ENCODE measurements around the gene BOK.

Gene BOK

GRCh38 chr2:241601841-241602240 is 43.3 kb downstream of the BOK start:
- H2AK5ac ChIP-seq (ENCODE audit: low read depth, low read length), result no peak overlapping the region
- H3K79me1 ChIP-seq (ENCODE audit: low read depth, low read length), result peaks cover 1% of the 10 kb centered on the region
- H2BK5ac ChIP-seq (ENCODE audit: low read length), result no peak overlapping the region
- H3K27me3 ChIP-seq (ENCODE audit: control insufficient read depth in 3 of 3, insufficient read depth in 3 of 3, low read depth in 1 of 3, low read length in 3 of 3), result no peaks in the 10 kb centered on the region
- no peaks in the 10 kb centered on the region for H3K4me1 ChIP-seq (ENCODE audit: control insufficient read depth in 2 of 2, insufficient read depth in 1 of 2, low read depth in 1 of 2, low read length in 2 of 2)
- H2AFZ ChIP-seq (ENCODE audit: low read length), result no peak overlapping the region
- no peak overlapping the region for H3K18ac ChIP-seq (ENCODE audit: low read length)
- H2BK120ac ChIP-seq (ENCODE audit: low read depth, low read length), result no peak overlapping the region
- no peak overlapping the region for H4K8ac ChIP-seq (ENCODE audit: low read depth, low read length)
- H2BK12ac ChIP-seq (ENCODE audit: low read length), result no peak overlapping the region
- no peak overlapping the region for H3K4ac ChIP-seq (ENCODE audit: low read length)
- H4K91ac ChIP-seq (ENCODE audit: low read depth, low read length, poor library complexity), result no peak overlapping the region
- no peak overlapping the region for H2BK15ac ChIP-seq (ENCODE audit: low read length)
- no peaks in the 10 kb centered on the region for H3K9me3 ChIP-seq (replicated peaks in 1 of 2; ENCODE audit: control insufficient read depth in 2 of 2, insufficient read depth in 1 of 2, low read depth in 1 of 2, low read length in 2 of 2)
- H3K9ac ChIP-seq (ENCODE audit: low read depth, low read length, poor library complexity), result no peak overlapping the region
- H3K23ac ChIP-seq (ENCODE audit: low read depth, low read length, poor library complexity), result no peak overlapping the region
- H3K4me2 ChIP-seq (ENCODE audit: insufficient read depth, low read length, poor library complexity, severe bottlenecking), result no peak overlapping the region
- no peak for DNase-seq (ENCODE audit: low spot score)
- WGBS, 2 donors (ENCODE audit: extremely low coverage in 2 of 2, insufficient read length in 2 of 2, insufficient replicate concordance in 1 of 2), result no CpG with 5 or more reads among the region's 13 CpGs
- H3K27ac ChIP-seq (replicated peaks; ENCODE audit: low read length), result no peak overlapping the region
- peaks cover 15 to 85% of the 10 kb centered on the region in 2 donors for H3K36me3 ChIP-seq (replicated peaks in 1 of 2; ENCODE audit: control insufficient read depth in 2 of 2, insufficient read depth in 2 of 2, low read length in 2 of 2)
- no peak overlapping the region for H3K14ac ChIP-seq (ENCODE audit: low read length)
- H3K4me3 ChIP-seq (ENCODE audit: low read length in 2 of 2), result no peak overlapping the region

- no CpG with 5 or more reads among the region's 17 CpGs for WGBS, 2 donors (ENCODE audit: extremely low coverage in 2 of 2, insufficient read length in 2 of 2, insufficient replicate concordance in 1 of 2)
- Histone ChIP-seq H2BK12ac (ENCODE audit: low read length) (no peak overlapping the region), H3K18ac (ENCODE audit: low read length) (no peak overlapping the region), H3K27me3 (ENCODE audit: control insufficient read depth in 3 of 3, insufficient read depth in 3 of 3, low read depth in 1 of 3, low read length in 3 of 3) (no peaks in the 10 kb centered on the region), H2BK120ac (ENCODE audit: low read depth, low read length) (no peak overlapping the region), H3K4me1 (ENCODE audit: control insufficient read depth in 2 of 2, insufficient read depth in 1 of 2, low read depth in 1 of 2, low read length in 2 of 2) (no peaks in the 10 kb centered on the region), H4K91ac (ENCODE audit: low read depth, low read length, poor library complexity) (no peak overlapping the region), H3K36me3 (replicated peaks in 1 of 2; ENCODE audit: control insufficient read depth in 2 of 2, insufficient read depth in 2 of 2, low read length in 2 of 2) (peaks cover 13 to 77% of the 10 kb centered on the region in 2 donors), H3K27ac (replicated peaks; ENCODE audit: low read length) (no peak overlapping the region), H2BK5ac (ENCODE audit: low read length) (peak overlapping the region; percentile 66), H3K14ac (ENCODE audit: low read length) (peak overlapping the region; percentile 82), H4K8ac (ENCODE audit: low read depth, low read length) (no peak overlapping the region), H3K23ac (ENCODE audit: low read depth, low read length, poor library complexity) (no peak overlapping the region), H3K4ac (ENCODE audit: low read length) (peak overlapping the region; percentile 23), H3K9ac (ENCODE audit: low read depth, low read length, poor library complexity) (no peak overlapping the region), H2AFZ (ENCODE audit: low read length) (no peak overlapping the region), H3K79me1 (ENCODE audit: low read depth, low read length) (peaks cover 4% of the 10 kb centered on the region), H3K4me3 (ENCODE audit: low read length in 2 of 2) (no peak overlapping the region), H3K9me3 (replicated peaks in 1 of 2; ENCODE audit: control insufficient read depth in 2 of 2, insufficient read depth in 1 of 2, low read depth in 1 of 2, low read length in 2 of 2) (no peaks in the 10 kb centered on the region), H2AK5ac (ENCODE audit: low read depth, low read length) (no peak overlapping the region), H3K4me2 (ENCODE audit: insufficient read depth, low read length, poor library complexity, severe bottlenecking) (no peak overlapping the region), H2BK15ac (ENCODE audit: low read length) (no peak overlapping the region)
- no peak for DNase-seq (ENCODE audit: low spot score)
Observed at GRCh38 chr2:241602720-241603119, 44.2 kb downstream of the BOK start.

GRCh38 chr2:241603686-241604085 is 45.1 kb downstream of the BOK start:
- DNase-seq (ENCODE audit: low spot score), result no peak
- WGBS, 2 donors (ENCODE audit: extremely low coverage in 2 of 2, insufficient read length in 2 of 2, insufficient replicate concordance in 1 of 2), result no CpG with 5 or more reads among the region's 5 CpGs

GRCh38 chr2:241606186-241606585 is 47.6 kb downstream of the BOK start:
- no peak for DNase-seq (ENCODE audit: low spot score)
- H3K4me2 ChIP-seq (ENCODE audit: insufficient read depth, low read length, poor library complexity, severe bottlenecking), result no peak overlapping the region
- H3K4me1 ChIP-seq (ENCODE audit: control insufficient read depth in 2 of 2, insufficient read depth in 1 of 2, low read depth in 1 of 2, low read length in 2 of 2), result peaks cover 0 to 4% of the 10 kb centered on the region in 2 donors
- no peak overlapping the region for H3K27ac ChIP-seq (replicated peaks; ENCODE audit: low read length)
- no peak overlapping the region for H3K14ac ChIP-seq (ENCODE audit: low read length)
- H3K18ac ChIP-seq (ENCODE audit: low read length), result no peak overlapping the region
- H3K36me3 ChIP-seq (replicated peaks in 1 of 2; ENCODE audit: control insufficient read depth in 2 of 2, insufficient read depth in 2 of 2, low read length in 2 of 2), result peaks cover 13 to 58% of the 10 kb centered on the region in 2 donors
- no peak overlapping the region for H3K4me3 ChIP-seq (ENCODE audit: low read length in 2 of 2)
- H3K27me3 ChIP-seq (ENCODE audit: control insufficient read depth in 3 of 3, insufficient read depth in 3 of 3, low read depth in 1 of 3, low read length in 3 of 3), result no peaks in the 10 kb centered on the region
- no peak overlapping the region for H3K9ac ChIP-seq (ENCODE audit: low read depth, low read length, poor library complexity)
- no peaks in the 10 kb centered on the region for H3K9me3 ChIP-seq (replicated peaks in 1 of 2; ENCODE audit: control insufficient read depth in 2 of 2, insufficient read depth in 1 of 2, low read depth in 1 of 2, low read length in 2 of 2)
- no peak overlapping the region for H2BK15ac ChIP-seq (ENCODE audit: low read length)
- peaks cover 11% of the 10 kb centered on the region for H3K79me1 ChIP-seq (ENCODE audit: low read depth, low read length)
- no peak overlapping the region for H3K4ac ChIP-seq (ENCODE audit: low read length)
- WGBS, 2 donors (ENCODE audit: extremely low coverage in 2 of 2, insufficient read length in 2 of 2, insufficient replicate concordance in 1 of 2), result no CpG with 5 or more reads among the region's 8 CpGs
- no peak overlapping the region for H2AFZ ChIP-seq (ENCODE audit: low read length)
- H3K23ac ChIP-seq (ENCODE audit: low read depth, low read length, poor library complexity), result no peak overlapping the region
- H2BK120ac ChIP-seq (ENCODE audit: low read depth, low read length), result no peak overlapping the region
- no peak overlapping the region for H2AK5ac ChIP-seq (ENCODE audit: low read depth, low read length)
- H4K8ac ChIP-seq (ENCODE audit: low read depth, low read length), result no peak overlapping the region
- no peak overlapping the region for H2BK12ac ChIP-seq (ENCODE audit: low read length)
- H2BK5ac ChIP-seq (ENCODE audit: low read length), result no peak overlapping the region
- no peak overlapping the region for H4K91ac ChIP-seq (ENCODE audit: low read depth, low read length, poor library complexity)

More at GRCh38 chr2:241603686-241604085, 45.1 kb downstream of the BOK start:
- no peak overlapping the region for H3K27ac ChIP-seq (replicated peaks; ENCODE audit: low read length)
- no peak overlapping the region for H2BK12ac ChIP-seq (ENCODE audit: low read length)
- peaks cover 13 to 74% of the 10 kb centered on the region in 2 donors for H3K36me3 ChIP-seq (replicated peaks in 1 of 2; ENCODE audit: control insufficient read depth in 2 of 2, insufficient read depth in 2 of 2, low read length in 2 of 2)
- no peaks in the 10 kb centered on the region for H3K9me3 ChIP-seq (replicated peaks in 1 of 2; ENCODE audit: control insufficient read depth in 2 of 2, insufficient read depth in 1 of 2, low read depth in 1 of 2, low read length in 2 of 2)
- H3K4me3 ChIP-seq (ENCODE audit: low read length in 2 of 2), result no peak overlapping the region
- H3K79me1 ChIP-seq (ENCODE audit: low read depth, low read length), result peaks cover 4% of the 10 kb centered on the region
- H4K8ac ChIP-seq (ENCODE audit: low read depth, low read length), result no peak overlapping the region
- H2BK15ac ChIP-seq (ENCODE audit: low read length), result no peak overlapping the region
- no peak overlapping the region for H3K4ac ChIP-seq (ENCODE audit: low read length)
- no peak overlapping the region for H3K14ac ChIP-seq (ENCODE audit: low read length)
- no peak overlapping the region for H4K91ac ChIP-seq (ENCODE audit: low read depth, low read length, poor library complexity)
- H3K23ac ChIP-seq (ENCODE audit: low read depth, low read length, poor library complexity), result no peak overlapping the region
- no peak overlapping the region for H3K9ac ChIP-seq (ENCODE audit: low read depth, low read length, poor library complexity)
- H2AK5ac ChIP-seq (ENCODE audit: low read depth, low read length), result no peak overlapping the region
- no peak overlapping the region for H2BK120ac ChIP-seq (ENCODE audit: low read depth, low read length)
- no peaks in the 10 kb centered on the region for H3K4me1 ChIP-seq (ENCODE audit: control insufficient read depth in 2 of 2, insufficient read depth in 1 of 2, low read depth in 1 of 2, low read length in 2 of 2)
- no peak overlapping the region for H2AFZ ChIP-seq (ENCODE audit: low read length)
- no peak overlapping the region for H3K4me2 ChIP-seq (ENCODE audit: insufficient read depth, low read length, poor library complexity, severe bottlenecking)
- no peaks in the 10 kb centered on the region for H3K27me3 ChIP-seq (ENCODE audit: control insufficient read depth in 3 of 3, insufficient read depth in 3 of 3, low read depth in 1 of 3, low read length in 3 of 3)
- no peak overlapping the region for H3K18ac ChIP-seq (ENCODE audit: low read length)
- no peak overlapping the region for H2BK5ac ChIP-seq (ENCODE audit: low read length)

All from neuronal stem cell (in vitro differentiated cells).